HG02759 (cell line): ENCODE measurements around the gene TMEM121.
A peak's percentile ranks its signal among the peaks of the same experiment; 100 is the strongest.

Source experiments
- ATAC-seq: cut with Tn5 transposase; IDR thresholded peaks from one replicate; pipeline ENCODE4 v1.9.1; 2021; ENCODE audit warnings: mild to moderate bottlenecking, moderate library complexity; ENCODE audit not compliant: unreplicated experiment

The TMEM121 gene

DNA sequence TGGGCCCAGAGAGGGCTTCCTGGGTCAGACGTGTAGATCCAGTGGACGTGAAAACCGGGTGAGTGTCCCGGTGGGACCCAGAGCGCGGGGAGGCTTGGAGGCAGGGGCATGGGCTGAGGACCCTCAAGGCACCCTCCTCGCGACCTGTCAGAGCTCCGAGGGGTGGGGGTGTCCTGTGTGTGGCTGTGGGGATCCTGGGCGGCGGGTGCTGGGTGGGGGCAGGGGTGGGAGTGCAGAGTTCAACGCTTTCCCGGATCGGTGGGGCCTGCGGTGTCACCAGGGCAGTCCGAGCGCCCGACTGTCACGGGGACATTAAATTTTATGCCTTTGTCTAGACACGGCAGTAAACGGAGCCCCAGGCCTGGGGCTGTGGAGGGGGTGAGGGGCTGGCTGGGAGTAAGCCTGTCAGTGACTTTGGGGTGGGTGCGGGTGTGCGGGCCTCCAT, 1.0 kb downstream of the TMEM121 start:
- ATAC-seq: no peak

DNA sequence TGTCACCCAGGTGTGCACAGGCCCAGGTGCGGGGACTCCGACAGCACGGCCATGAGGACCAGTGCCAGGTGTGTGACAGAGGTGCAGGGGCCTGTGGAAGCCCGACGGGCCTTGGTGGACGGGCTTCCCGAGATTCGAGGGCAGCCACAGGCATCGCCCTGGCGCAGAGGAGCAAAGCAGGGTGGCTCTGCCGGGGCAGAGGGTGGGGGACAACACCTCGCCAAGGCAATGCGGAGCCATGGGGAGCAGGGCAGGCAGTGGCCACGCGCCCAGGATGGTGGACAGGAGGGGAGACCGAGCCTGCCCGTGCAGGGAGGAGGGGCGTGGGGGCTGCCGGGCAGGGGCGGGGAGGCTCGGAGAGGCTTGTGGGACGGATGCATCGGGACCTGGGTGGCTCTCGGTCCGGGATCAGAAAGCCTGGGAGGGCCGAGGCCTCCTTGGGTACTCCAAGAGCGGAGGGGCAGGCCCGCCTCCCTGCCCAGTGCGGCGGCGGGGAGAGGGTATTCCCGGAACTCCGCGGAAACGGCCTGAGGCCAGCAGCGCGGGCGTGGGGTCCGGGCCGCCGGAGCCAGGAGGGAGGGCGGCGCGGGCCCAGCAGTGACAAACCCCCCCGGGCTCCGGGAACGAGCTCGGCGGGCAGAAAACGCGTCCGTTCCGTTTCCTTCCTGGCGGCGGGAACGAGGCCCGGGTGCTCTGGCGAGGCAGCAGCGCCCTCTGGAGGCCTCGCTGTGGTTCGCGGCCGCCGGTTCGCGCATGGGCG, 1.6 kb downstream of the TMEM121 start:
- peak; percentile 51 for ATAC-seq

DNA sequence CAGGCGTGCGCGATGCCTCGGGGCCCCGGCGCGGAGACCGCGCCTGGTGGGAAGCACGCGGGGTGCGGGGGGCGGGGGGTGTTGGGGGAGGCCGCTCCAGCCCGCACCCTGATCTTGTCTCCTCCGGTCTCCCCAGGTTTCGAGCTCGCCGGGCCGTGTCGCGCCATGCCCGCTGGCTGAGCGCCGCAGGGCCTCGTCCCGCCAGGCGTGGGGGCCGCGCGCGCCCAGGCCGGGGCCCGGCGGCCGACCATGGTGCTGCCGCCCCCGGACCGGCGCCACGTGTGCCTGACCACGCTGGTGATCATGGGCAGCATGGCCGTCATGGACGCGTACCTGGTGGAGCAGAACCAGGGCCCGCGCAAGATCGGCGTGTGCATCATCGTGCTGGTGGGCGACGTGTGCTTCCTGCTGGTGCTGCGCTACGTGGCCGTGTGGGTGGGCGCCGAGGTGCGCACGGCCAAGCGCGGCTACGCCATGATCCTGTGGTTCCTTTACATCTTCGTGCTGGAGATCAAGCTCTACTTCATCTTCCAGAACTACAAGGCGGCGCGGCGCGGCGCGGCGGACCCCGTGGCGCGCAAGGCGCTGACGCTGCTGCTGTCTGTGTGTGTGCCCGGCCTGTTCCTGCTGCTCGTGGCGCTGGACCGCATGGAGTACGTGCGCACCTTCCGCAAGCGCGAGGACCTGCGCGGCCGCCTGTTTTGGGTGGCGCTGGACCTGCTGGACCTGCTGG, 2.4 kb downstream of the TMEM121 start:
- ATAC-seq: peak; percentile 2

DNA sequence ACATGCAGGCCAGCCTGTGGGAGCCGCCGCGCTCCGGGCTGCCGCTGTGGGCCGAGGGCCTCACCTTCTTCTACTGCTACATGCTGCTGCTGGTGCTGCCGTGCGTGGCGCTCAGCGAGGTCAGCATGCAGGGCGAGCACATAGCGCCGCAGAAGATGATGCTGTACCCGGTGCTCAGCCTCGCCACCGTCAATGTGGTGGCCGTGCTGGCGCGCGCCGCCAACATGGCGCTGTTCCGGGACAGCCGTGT, 2.9 kb downstream of the TMEM121 start:
- no peak for ATAC-seq

DNA sequence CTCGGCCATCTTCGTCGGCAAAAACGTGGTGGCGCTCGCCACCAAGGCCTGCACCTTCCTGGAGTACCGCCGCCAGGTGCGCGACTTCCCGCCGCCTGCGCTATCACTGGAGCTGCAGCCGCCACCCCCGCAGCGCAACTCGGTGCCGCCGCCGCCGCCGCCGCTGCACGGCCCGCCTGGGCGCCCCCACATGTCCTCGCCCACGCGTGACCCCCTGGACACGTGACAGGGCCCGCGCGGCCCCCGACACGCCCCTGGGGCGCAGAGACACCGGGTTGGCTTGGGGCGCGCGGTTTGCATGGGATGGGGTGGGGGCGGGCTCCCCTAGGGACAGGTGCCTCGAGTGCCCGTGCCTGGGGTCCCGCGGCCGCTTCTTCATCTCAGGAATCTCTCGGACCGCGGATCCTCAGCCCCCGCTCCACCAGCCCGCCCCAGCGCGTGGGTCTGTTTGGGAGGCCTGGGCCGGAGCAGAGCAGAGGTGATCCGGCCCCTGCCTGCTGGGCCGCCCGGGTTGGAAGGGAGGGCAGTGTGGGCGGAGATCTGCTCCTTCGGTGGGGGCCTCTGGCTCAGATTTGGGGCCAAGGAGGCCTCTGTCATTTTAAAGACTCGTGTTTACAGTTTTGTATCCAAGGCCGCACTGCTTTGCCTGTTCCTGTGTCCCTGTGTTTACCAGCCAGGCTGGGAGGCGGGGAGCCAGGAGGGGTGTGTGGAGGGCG, 3.3 kb downstream of the TMEM121 start:
- no peak for ATAC-seq

DNA sequence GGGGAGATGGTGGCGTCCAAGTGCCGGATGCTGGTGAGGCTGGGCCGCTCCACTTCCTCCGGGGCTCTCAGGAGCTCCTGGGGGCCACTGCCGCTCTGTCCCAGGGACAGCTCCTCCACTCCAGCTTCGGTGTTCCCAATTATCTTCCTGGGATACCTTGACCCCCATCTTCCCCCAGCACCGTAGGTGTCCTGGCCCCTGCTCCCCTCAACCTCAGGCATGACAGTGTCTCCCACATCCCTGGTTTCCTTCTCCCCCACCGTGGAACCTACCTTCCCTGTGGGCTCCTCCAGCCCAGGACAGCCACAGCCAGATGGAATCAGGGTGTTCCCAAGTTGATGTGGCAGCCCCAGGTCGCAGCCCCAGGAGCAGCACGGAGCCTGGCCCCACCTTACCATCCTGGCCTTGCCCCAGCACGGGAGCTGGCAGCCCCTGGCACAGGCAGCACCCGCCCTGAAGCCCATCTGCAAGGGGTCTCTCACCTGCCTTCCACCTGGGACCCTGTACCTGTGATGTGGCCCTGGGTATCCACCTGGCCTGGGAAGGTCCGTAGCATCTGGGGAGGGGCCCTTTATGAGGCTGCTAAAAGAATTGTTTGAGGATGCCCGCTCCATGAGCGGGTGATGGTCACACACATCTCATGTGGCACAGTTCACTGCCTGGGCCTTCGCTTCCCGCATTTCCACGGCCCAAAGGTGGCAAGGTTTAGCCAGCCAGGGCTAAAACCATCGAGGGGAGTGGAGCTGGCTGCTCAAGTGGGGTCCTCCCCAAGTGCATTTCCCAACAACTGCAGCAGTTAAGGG, 4.1 kb downstream of the TMEM121 start:
- no peak for ATAC-seq

DNA sequence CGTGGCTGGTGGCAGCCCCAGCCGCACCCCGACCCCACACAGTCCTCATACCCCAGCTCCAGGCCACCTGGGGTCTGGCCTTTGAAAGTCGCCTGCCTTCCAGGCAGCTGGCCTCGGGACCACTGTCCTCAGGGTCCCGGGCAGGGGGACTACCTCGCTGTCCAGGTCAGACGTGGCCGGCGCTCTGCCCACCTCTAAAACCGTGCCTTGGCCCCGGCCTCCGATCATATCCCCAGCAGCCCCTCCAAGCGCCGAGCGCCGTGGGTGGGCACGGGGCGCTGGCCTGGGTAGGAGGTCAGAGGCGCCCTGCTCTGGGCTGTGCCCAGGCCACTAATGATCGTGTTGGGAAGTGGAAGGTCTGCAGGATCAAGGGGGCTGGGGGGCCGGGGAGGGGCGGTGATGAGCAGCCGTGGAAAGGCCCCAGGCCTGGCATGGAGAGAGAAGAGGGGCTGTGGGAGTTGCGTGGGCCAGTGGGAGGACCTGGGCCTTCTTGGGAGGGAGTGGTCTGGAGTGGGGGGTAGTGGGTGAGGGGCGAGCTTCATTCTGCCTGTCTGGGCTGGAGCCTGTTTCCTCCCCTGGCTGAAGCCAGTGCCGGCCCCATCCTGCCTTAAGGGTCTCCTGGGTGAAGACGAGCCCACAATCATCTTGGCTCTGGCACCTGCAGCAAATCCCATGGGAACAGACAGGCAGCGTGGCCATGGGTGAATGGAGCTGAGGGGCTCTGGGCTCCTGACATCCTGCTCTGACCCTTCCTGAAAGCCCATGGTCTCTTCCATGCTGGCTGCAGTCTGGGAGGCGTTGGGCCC, 4.9 kb downstream of the TMEM121 start:
- ATAC-seq: no peak

DNA sequence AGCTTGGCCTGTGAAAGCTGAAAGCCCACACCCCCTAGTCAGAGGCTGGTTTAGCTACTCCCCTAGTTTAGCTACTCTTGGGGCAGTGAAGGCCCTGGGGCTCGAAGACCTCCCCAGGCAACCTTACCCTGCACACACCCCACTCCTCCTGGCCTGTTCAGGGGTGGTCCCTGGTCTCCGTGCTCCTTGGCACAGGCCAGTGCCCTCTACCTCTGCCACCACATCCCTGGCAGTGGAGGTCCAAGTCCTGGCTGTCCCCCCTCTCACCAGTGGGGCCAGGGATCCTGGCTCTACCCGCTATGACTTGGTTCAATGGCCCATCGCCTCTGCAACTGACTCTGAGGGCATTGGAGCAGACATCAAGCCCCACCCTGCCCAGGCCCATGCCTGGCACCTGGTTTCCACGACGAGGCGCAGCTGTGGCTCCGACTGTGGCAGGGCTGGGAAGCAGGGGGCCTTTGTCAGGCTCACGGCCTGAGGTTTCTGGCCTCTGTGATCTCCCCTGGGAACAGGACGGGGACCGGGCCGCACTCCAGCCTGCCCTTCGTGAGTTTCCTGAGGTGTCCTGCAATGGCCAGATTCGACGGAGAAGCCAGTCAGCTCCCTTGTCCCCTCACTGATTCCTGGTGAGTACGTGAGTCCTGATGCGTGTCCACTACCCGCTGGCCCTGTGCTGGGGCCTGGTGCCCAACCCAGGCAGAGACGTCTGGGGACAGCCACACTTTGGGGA, 5.7 kb downstream of the TMEM121 start:
- no peak for ATAC-seq

DNA sequence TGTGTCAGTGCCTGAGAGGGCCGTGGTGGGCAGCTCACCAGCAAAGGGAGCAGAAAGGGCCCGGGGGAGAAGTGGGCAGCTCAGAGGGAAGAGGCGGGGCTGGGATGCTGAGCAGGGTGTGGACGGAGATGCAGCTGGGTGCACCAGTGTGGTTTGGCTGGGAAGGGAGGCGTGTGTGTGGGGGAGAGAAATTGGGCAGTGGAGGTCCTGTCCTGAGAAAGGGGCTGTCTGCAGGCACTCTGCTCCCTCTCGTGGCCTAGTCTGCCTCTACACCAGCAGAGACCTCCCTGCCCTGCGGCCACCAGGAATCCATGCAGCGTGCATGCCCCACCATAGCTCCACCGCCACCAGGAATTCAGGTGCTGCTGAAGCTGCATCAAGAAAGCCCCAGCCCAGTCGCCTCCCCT, 6.4 kb downstream of the TMEM121 start:
- ATAC-seq: no peak

DNA sequence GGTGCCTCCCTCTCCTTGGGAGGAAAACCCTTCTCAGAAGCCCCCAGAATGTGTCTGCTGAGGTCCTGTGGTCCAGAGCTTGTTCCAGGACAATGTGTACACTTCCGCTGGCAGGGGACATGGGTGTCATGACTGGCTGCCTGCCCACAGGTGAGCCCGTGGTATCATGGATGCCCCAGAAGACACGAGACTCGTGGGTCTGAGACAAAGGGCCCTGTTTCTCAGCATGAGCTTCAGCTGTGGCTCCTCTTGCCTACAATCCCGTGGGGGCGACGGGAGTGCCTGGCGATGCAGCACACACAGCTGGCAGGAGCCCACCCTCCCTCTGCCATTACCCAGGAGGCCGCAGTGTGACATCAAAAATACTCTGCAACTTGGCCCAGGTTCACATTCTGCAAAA, 7.0 kb downstream of the TMEM121 start:
- ATAC-seq: no peak

DNA sequence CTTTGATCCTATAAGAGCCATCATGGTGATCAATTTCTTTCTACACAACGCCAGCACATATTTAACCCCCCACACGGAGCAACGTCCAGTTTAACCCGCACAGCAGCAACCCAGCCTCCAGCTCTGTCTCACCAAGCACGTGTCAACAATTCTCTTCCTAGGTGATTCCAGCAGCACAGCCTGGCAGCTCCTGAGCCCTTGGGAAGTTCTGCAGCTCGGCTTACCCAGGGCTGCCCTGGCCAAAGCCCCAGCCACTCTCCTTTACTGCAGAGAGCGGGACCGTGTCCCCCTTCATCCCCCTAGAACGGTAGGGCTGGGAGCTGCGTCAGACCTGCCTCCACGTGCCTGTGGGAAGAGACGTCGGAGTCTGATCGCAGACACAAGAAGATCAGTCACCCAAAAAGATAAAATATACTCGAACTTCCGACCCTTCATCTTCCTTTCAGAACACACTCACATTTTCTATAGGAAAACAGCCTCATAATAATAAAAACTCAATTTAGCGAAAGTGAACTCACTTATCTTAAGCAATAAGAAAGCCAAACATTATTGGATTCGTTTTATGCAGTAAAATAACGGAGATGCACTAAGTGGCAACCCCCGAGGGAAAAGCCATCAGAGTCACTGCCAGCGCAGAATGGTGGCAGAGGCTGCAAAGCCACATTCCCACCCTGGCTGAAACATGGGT, 7.6 kb downstream of the TMEM121 start:
- ATAC-seq: no peak

DNA sequence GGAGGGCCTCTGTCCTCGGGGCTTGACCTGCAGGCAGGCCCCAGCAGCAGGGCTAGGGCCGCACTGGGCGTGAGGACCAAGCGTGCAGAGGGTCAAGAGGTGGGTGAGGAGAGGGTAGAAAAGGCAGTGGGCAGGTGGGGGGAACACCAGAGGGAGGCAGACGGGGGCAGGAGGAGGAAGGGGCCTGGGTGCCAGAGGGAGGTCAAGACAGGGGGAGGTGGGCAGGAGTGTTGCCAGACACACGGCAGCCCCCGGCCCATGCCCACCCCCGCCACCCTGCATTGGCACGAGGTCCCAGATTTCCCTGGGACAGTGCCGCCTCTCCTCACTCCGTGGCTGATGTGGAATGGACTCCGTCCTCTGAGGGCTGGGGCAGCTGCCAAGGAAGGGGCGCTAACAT, 8.2 kb downstream of the TMEM121 start:
- no peak for ATAC-seq

DNA sequence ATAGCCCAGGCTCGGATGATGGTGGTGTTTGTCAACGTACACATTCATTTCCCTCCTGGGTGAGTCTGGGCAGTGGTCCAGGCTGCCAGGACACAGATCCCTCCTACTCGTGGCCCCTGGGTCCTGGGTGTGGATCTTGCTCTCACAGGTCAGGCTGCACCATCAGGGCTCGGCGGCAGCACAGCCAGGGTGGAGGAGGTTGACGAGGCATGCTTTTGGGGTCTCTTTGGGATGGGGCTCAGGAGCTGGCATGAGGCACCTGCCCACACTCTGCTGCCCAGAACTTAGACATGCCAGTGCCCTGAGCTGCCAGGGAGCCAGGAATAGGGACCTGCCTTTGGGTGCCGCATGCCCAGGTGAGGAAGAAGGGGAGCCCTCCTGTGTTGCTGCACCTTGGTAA, 9.7 kb downstream of the TMEM121 start:
- no peak for ATAC-seq

DNA sequence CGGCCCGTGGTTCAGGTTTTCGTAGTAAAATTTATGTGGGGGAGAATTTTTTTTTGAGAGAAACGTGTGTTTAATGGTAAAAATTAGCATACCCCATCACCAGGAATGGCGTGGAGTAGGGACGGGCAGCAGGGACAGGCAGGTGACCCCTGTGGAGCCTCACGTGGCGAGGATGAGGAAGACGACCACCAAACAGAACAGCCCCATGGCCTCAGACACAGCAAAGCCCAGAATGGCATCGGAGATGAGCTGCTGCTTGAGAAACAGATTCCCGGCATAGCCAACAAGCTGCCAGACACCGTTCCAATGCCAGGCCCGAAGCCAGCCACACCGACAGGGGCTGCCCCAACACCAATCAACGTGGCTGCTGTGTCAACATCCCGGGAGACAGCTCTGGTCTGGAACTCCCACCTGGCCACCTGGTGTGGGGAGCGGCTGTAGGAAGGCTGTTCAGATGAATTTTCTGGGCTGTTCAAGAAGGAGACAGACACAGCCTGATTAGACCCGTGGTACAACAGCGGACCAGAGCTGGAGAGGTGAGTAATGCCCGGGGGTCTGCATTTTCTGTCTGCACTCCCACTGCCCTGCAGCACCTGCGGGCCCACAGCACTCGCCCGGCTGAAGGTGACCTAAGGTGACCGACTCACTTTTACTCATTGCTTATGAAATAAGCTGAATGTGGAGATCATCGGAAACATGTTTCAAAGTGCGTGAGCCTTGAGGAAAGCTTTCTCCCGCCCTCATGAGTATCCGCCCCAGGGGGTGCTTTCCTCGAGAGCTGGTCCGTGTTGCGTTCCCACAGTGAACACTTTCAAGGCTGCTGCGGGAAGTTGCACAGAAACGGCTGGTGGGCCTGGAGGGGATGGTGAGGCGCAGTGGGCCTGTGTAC, 10.6 kb downstream of the TMEM121 start:
- ATAC-seq: no peak

DNA sequence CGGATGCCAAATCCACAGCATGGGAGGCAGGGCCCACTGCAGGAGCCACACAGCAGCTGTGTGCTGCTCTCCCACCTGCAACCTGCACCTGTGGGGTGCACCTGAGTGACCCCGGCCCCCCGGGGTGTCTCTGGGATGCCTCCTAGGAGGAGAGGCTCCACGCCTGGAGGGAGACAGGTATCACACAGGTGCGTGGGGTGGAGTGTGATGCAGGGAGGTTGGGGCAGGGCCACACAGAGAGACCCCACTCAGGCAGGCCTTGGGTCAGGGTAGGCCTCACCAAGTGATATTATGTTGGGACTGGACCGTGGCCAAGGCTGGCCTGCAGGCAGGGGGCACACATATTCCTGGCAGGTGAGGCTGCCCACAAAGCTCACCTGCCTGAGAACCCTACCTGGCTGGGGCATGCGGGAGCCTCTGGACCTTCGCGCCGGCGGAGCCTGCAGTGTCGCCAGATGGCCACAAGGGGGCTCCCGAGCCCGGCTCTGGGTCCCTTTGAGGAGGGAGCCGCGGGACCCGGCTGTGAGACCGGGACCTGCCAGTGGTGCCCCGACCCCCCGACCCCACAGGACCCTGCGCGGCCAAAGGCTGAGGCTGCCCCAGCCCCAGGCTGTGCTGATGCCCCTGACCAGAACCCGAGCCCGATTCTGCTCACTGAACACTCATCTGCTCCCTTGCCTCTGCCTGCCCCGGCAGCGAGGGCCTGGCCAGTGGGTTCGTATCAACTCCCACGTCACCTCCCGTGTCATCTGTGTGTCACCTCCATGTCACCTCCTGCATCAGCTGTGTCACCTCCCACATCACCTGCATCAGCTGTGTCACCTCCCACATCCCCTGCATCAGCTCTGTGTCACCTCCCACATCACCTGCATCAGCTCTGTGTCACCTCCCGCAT, 11.4 kb downstream of the TMEM121 start:
- ATAC-seq: no peak

DNA sequence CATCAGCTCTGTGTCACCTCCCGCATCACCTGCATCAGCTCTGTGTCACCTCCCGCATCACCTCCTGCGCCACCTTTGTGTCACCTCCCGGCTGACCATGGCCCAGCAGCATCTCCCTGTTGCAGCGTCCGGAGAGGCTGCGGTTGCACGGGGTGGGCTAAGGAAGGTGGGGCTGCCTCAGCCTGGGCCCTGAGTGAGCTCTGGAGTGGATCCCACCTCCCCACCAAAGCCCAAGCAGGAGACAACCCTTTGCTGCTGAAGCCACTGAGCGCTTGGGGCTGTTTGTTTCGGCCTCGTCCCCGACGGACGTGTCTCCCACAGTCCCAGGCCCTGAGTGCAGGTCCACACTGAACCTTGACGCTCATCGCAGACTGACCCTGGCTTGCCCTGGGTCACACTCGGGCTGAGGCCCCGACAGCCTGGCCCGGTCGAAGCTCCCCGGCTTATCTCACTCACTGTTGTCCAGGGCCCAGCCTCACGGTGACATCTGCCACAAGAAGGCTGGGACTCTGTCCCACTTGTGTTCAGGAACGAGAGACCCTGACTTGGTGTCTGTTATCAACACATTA, 12.2 kb downstream of the TMEM121 start:
- ATAC-seq: no peak

DNA sequence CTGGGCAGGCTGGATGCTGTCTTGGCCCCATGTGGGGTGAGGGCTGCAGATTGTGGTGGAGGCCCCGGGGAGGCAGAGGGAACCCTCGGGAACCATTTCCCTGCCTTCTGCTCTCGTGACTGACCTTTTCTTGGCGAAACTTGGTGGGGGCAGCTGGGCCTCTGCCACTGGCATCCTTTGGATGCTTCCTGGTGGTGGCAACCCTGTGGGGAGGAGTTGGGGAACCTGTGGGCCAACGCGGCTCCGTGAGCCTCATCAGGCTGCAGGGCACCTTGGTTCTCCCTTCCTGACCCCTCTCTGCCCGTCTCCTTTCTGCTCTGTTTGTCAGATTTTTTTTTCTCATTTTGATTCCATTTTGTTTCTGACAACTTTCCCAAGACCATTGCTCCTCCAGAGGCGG, 14.4 kb downstream of the TMEM121 start:
- ATAC-seq: no peak
